22Rv1 (cell line): ENCODE data around the gene GABARAPL2.
"Not testable (repeated sequence)": the region's sequence is repeated elsewhere in the genome, so short reads cannot be mapped to it uniquely, and the experiment has no call there.

Source experiments
- CTCF ChIP-seq: fragments of 450-650 bp; IDR thresholded peaks from 2 replicates; pipeline ENCODE4 v1.5.1; 2017; ENCODE audit warnings: mild to moderate bottlenecking
- ZFX ChIP-seq: fragments of 450-650 bp; IDR thresholded peaks from 2 replicates; pipeline ENCODE4 v1.6.1; 2017; ENCODE audit warnings: antibody characterized with exemption, borderline replicate concordance

GRCh38 chr16:75542462-75542861 is 23.7 kb upstream of the GABARAPL2 start:
- TF ChIP-seq CTCF, ZFX: not testable (repeated sequence)
